Esophagus (tissue), 2 donors: Measurements from ENCODE around the gene RTF2. TPM values are rescaled to one million over a fixed set of nuclear protein-coding genes. Genes with fewer than 3 reads are reported as not detected.

Source experiments
- H3K27ac ChIP-seq, 2 donors: one replicate each; pipeline ENCODE4 v1.5.1; 2013; ENCODE audit warnings: low read depth in 2 of 2, mild to moderate bottlenecking in 2 of 2, inconsistent platforms in 1 of 2, low read length in 1 of 2, moderate library complexity in 1 of 2
- H3K27me3 ChIP-seq, 2 donors: one replicate each; pipeline ENCODE4 v1.6.1; 2013; ENCODE audit warnings: low read length in 2 of 2, control low read depth in 1 of 2, mild to moderate bottlenecking in 1 of 2; ENCODE audit not compliant: insufficient read depth in 2 of 2, control insufficient read depth in 1 of 2
- H3K36me3 ChIP-seq, 2 donors: one replicate each; pipeline ENCODE4 v1.6.1; 2013; ENCODE audit warnings: low read length in 1 of 2; ENCODE audit not compliant: control insufficient read depth in 2 of 2, insufficient read depth in 2 of 2
- H3K4me1 ChIP-seq, 2 donors: one replicate each; pipeline ENCODE4 v1.6.1; 2013; ENCODE audit warnings: low read length in 1 of 2; ENCODE audit not compliant: control insufficient read depth in 2 of 2, insufficient read depth in 2 of 2
- H3K4me3 ChIP-seq, 2 donors: one replicate each; pipeline ENCODE4 v1.5.1; 2013; ENCODE audit warnings: low read length in 2 of 2, mild to moderate bottlenecking in 2 of 2, low read depth in 1 of 2, moderate library complexity in 1 of 2
- H3K9me3 ChIP-seq, 2 donors: one replicate each; pipeline ENCODE4 v1.6.1; 2013; ENCODE audit warnings: mild to moderate bottlenecking in 2 of 2, low read depth in 1 of 2, low read length in 1 of 2, moderate library complexity in 1 of 2; ENCODE audit not compliant: control insufficient read depth in 2 of 2, insufficient read depth in 1 of 2
- WGBS, 2 donors: extraction: QIAGEN DNeasy Blood & Tissue Kit; methylation state at CpG; one replicate each; pipeline ENCODE4 v1.1.7; 2013; 5-methylcytosine and 5-hydroxymethylcytosine counted together
- polyA plus RNA-seq, 2 donors: library from polyadenylated mRNA; stranded (reverse); fragments of 200-250 nt; gene quantifications; one replicate each; pipeline ENCODE4 v1.2.3, GENCODE V29; 2013
- donor health status: healthy with polysubstance abuse.
- donor health status: Bipolar disorder and iron deficiency.

The RTF2 gene, protein sequence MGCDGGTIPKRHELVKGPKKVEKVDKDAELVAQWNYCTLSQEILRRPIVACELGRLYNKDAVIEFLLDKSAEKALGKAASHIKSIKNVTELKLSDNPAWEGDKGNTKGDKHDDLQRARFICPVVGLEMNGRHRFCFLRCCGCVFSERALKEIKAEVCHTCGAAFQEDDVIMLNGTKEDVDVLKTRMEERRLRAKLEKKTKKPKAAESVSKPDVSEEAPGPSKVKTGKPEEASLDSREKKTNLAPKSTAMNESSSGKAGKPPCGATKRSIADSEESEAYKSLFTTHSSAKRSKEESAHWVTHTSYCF
- 10 to 100 TPM; 35.4 to 62.8 TPM for polyA plus RNA-seq

DNA sequence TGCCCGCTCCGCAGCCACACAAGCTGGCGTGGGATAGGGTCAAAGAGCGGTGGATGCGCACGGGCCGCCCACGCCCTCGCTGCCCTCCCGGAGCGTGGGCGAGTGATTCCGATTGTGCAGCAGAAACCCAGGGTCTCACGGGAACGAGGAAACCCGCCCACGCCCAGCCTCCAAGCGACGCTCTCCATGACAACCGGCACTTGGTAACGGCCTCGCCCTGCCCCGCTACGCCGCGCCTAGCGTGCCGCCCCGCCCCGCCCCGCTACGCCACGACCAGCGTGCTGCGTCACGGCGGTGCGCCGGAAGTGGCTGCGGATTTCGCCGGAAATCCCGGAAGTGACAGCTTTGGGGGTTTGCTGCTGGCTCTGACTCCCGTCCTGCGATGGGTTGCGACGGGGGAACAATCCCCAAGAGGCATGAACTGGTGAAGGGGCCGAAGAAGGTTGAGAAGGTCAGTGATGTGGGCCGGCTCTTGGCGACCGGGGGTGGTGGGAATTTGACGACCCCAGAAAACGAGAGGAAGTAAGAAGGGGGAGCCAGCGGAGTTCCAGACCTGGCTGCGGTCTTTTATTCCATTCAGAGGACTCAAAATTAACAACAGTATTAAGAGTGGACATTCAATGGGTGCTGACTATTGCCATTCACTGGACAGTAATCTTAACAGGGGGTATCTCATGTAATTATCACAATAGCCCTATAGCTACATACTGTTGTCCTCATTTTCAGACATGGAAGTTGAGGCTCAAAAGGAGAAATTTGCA lies at the start of gene RTF2:
Gene RTF2, plus strand, starts transcription at position 312 of the 761 bp plus-strand sequence. Its CDS starts 71 bp downstream, at position 383.
- Histone ChIP-seq H3K4me1 (no peaks in the 10 kb centered on the region), H3K4me3 (peak within 1 kb of the TSS; percentile 88), H3K36me3 (peaks cover under 1 to 2% of the 10 kb centered on the region in 2 donors), H3K27me3 (no peaks in the 10 kb centered on the region), H3K9me3 (no peaks in the 10 kb centered on the region), H3K27ac (peak within 1 kb of the TSS; percentile 81 to 92)
- 0 to 1% methylated on average over 49 to 55 of the region's 55 CpGs for WGBS, 2 donors

DNA sequence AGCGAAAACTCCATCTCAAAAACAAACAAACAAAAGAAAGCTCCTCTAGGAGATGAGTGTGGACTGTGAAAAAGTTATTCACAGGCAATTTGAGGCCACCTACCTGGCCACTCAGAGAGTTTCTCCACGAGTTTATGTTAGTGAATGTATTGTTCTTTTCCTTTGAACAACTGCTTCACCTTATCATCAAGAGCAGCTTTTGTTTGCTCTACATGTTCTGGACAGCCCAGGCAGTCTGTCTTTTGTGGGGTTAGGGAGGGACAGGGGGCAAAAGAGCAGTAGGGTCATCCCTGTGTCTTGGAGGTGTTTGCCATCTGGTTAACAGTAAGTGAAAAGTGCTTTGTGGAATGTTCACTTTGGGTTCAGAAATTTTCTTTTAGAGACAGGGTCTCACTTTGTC lies 48.4 kb upstream of the RTF2 start:
- no peaks in the 10 kb centered on the region for H3K27me3 ChIP-seq
- H3K4me1 ChIP-seq, result peaks cover 0 to 2% of the 10 kb centered on the region in 2 donors
- no peak overlapping the region for H3K27ac ChIP-seq
- no peak overlapping the region for H3K4me3 ChIP-seq
- WGBS, 2 donors, result 65 to 76% methylated on average over 2 of the region's 2 CpGs
- no peaks in the 10 kb centered on the region for H3K36me3 ChIP-seq
- H3K9me3 ChIP-seq, result no peaks in the 10 kb centered on the region

DNA sequence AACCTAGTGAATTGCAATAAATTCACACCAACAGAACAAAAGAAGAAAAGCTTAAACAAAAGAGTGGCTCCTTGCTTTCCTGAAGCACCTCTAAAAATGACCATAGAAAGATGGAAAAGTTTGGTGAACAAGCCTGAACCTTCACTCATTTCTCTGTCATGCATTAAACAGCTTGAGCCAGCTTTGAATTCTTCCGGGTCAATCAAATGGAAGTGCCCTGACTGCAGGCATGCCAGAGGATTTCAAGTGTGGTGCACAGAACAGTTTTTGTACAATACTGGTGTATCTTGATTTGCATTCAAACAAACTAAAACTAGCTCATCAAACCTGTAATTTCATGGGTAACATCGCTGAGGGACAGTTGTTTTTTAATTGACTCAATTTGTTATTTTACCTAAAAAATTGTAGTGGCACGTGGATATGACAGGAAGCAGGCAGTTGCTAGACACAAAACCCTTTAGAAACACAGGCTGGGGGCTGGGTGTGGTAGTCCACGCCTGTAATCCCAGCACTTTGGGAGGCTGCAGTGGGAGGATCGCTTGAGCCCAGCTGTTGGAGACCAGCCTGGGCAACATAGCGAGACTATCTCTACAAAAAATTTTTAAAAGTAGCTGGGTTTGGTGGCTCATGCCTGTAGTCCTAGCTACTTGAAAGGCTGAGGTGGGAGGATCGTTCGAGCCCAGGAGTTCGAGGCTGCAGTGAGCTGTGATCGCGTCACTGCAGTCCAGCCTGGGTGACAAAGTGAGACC lies 47.3 kb upstream of the RTF2 start:
- WGBS, 2 donors, result 81% methylated on average over 11 of the region's 11 CpGs
- Histone ChIP-seq H3K27ac (no peak overlapping the region), H3K4me1 (peaks cover 0 to 2% of the 10 kb centered on the region in 2 donors)

DNA sequence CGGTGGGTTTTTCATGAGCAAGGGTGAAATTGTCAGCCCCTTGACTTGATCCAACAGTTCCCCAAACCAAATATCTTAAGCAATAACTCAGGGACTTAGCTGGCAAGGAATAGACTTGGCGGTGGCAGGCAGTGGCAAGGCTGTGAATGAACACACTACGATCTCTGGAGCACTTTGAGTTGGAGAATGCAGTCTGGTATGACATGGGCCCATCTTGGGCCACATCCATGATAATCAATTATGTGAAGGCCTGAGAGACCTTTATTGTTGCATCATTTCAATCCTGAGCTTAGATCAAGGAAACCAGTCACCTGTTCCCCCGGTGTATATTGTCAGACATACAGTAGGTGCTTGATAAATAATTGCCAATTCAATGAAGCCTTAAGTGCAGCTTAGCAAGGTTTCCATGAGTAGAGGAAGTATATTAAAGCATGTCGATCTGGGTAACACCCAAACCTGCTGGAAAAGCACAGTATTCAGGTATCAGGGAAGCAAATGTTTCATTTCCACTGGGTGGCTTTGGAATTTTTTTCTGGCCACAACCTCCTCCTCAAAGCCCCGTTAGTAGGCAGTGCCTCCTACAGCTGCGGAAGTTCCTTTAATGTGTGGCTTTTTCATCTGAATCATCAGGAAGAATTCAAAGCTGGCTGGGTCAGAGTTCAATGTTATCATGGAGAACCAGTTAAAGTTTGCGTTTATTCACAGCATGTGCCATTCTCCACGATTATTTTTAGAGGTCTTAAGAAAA lies 46.2 kb upstream of the RTF2 start:
- WGBS, 2 donors, result 51 to 60% methylated on average over 9 of the region's 9 CpGs
- Histone ChIP-seq H3K9me3 (no peaks in the 10 kb centered on the region), H3K27me3 (no peaks in the 10 kb centered on the region), H3K4me1 (peaks cover 0 to 2% of the 10 kb centered on the region in 2 donors), H3K4me3 (no peak overlapping the region), H3K36me3 (no peaks in the 10 kb centered on the region), H3K27ac (no peak overlapping the region)

More for the DNA sequence above, 47.3 kb upstream of the RTF2 start:
- no peaks in the 10 kb centered on the region for H3K27me3 ChIP-seq
- no peaks in the 10 kb centered on the region for H3K9me3 ChIP-seq
- H3K4me3 ChIP-seq, result no peak overlapping the region
- no peaks in the 10 kb centered on the region for H3K36me3 ChIP-seq

DNA sequence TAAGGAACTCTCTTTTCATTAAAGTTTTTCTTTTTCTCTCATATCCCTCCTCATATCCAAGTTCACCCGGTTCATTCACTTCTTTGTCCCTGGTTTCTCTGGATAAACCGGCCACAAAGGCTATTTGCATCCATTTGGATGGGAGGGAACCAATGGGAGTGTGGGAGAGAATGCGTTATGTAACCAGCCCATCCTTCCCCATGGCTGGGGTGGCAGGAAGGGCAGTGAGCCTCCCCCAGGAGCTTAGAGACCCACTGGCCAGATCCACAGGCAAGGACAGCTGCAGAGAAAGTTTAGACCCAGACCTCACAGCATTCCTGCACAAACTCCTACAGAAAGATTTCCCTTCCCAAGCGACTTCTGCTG lies 45.6 kb upstream of the RTF2 start:
- no peaks in the 10 kb centered on the region for H3K36me3 ChIP-seq
- 72% methylated on average over 4 of the region's 4 CpGs for WGBS, 2 donors
- no peaks in the 10 kb centered on the region for H3K27me3 ChIP-seq
- H3K4me3 ChIP-seq, result no peak overlapping the region
- peak overlapping the region in 1 of 2 donors; percentile 30 for H3K27ac ChIP-seq
- H3K9me3 ChIP-seq, result no peaks in the 10 kb centered on the region
- peaks cover 0 to 2% of the 10 kb centered on the region in 2 donors for H3K4me1 ChIP-seq

DNA sequence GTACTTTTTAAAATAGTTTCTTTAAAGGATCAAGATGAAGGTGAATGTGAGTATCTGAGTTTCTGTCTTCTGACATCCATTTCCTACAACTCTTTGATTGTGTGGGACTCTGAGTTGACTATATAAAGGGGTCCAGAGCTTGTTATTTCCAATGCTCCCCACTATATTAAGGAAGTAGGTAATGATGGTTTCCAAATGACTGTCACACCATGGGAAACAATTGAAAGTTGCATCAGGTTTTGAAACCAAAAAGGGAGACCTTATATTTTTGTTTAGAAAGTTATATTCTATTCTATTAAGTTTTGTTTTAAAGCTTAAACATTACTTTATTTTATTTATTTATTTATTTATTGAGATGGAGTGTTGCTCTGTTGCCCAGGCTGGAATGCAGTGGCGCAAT lies 45.2 kb upstream of the RTF2 start:
- WGBS, 2 donors, result 100% methylated on average over 1 of the region's 1 CpG
- no peaks in the 10 kb centered on the region for H3K9me3 ChIP-seq
- no peaks in the 10 kb centered on the region for H3K27me3 ChIP-seq
- H3K27ac ChIP-seq, result no peak overlapping the region
- H3K4me3 ChIP-seq, result no peak overlapping the region
- H3K4me1 ChIP-seq, result peaks cover 0 to 2% of the 10 kb centered on the region in 2 donors
- no peaks in the 10 kb centered on the region for H3K36me3 ChIP-seq

DNA sequence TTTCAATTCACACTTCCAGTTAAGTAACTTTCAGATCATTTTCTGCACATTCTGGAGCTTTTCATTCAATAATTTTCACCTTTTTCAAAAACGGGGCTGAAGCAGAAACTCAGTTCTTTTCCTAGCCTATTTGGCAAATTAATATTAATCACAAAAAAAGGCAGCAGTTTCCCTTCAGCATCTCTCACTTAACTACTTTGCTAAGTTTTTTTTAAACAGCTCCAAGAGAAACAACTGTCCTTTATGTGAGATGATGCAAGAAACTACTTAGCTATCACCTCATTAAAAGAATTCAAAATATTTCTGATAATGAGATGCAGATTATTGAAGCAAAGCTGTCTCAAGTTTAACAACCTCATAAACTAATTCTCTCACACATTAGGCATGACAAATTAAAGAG lies 44.5 kb upstream of the RTF2 start:
- 60 to 61% methylated on average over 1 of the region's 1 CpG for WGBS, 2 donors
- Histone ChIP-seq H3K4me1 (peaks cover 0 to 3% of the 10 kb centered on the region in 2 donors), H3K4me3 (no peak overlapping the region), H3K9me3 (no peaks in the 10 kb centered on the region), H3K27ac (no peak overlapping the region), H3K27me3 (no peaks in the 10 kb centered on the region), H3K36me3 (no peaks in the 10 kb centered on the region)

DNA sequence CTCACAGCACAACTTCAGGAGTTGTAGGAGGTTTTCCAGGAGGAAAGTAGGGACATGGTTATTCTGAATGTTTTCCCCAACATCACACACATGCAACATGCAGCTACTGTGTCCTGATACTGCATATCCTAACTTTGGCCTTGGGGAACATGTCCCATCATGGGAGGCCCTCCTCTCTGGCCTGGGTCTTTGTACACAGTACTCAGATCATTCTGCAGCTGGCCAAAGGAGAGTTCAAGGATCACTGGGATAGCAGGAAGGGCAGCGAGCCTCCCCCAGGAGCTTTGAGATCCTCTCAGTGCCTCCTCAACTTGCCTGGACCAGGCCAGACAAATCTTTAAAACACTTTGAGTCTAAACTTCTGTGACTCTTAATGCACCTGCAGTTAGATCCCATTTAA lies 43.5 kb upstream of the RTF2 start:
- peaks cover 0 to 8% of the 10 kb centered on the region in 2 donors for H3K4me1 ChIP-seq
- no peaks in the 10 kb centered on the region for H3K27me3 ChIP-seq
- WGBS, 2 donors, result 86 to 89% methylated on average over 1 of the region's 1 CpG
- H3K36me3 ChIP-seq, result no peaks in the 10 kb centered on the region
- no peaks in the 10 kb centered on the region for H3K9me3 ChIP-seq
- H3K27ac ChIP-seq, result no peak overlapping the region
- no peak overlapping the region for H3K4me3 ChIP-seq

DNA sequence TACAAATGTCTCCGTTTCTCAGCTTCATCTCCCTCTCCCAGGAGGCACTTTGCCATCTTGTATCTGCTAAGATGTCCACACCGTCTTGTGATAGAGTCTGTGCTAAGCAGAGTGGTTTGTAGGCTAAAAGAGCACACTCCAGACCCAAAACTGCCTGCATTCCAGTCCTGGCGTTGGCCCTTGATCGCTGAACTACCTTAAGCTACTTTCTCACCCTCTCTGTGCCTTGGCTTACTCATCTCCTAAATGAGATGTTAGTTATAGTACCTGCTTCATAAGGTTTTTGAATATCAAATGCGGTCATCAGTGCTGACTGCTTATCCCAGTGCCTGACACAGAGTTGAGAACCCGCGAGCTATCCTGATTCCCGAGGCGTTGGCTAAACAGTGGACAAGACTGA lies 42.4 kb upstream of the RTF2 start:
- Histone ChIP-seq H3K27me3 (no peaks in the 10 kb centered on the region), H3K9me3 (no peaks in the 10 kb centered on the region), H3K27ac (no peak overlapping the region), H3K4me1 (peaks cover 0 to 8% of the 10 kb centered on the region in 2 donors), H3K36me3 (no peaks in the 10 kb centered on the region), H3K4me3 (no peak overlapping the region)
- WGBS, 2 donors, result 94% methylated on average over 9 of the region's 9 CpGs
